GM21717 (cell line): ENCODE measurements around the gene FRAS1.
A peak's percentile ranks its signal among the peaks of the same experiment; 100 is the strongest.
"Not testable (repeated sequence)": the region's sequence is repeated elsewhere in the genome, so short reads cannot be mapped to it uniquely, and the experiment has no call there.

Source experiments
- ATAC-seq: cut with Tn5 transposase; IDR thresholded peaks from one replicate; pipeline ENCODE4 v1.9.1; 2021; ENCODE audit warnings: mild to moderate bottlenecking, moderate library complexity; ENCODE audit not compliant: unreplicated experiment

FRAS1 gene

GRCh38 chr4:78533854-78534253 is 476.7 kb downstream of the FRAS1 start:
- ATAC-seq, result no peak

GRCh38 chr4:78534286-78534955 is 477.3 kb downstream of the FRAS1 start:
- no peak for ATAC-seq

- ATAC-seq, result no peak
Measured at GRCh38 chr4:78542373-78542772, 485.2 kb downstream of the FRAS1 start.

- ATAC-seq, result no peak
Measured at GRCh38 chr4:78543424-78544125, 486.5 kb downstream of the FRAS1 start.

- no peak for ATAC-seq
Measured at GRCh38 chr4:78544678-78545077, 487.6 kb downstream of the FRAS1 start.

- no peak for ATAC-seq
Measured at GRCh38 chr4:78545275-78546246, 488.4 kb downstream of the FRAS1 start.

GRCh38 chr4:78547899-78548298 is 490.8 kb downstream of the FRAS1 start:
- not testable (repeated sequence) for ATAC-seq

- not testable (repeated sequence) for ATAC-seq
Measured at GRCh38 chr4:78548889-78549288, 491.8 kb downstream of the FRAS1 start.

- peak; percentile 55 for ATAC-seq
Measured at GRCh38 chr4:78551420-78552351, 494.6 kb downstream of the FRAS1 start, which contains the start of gene ANXA3. TSS of gene ANXA3 (plus strand) at chr4:78551770. CDS start at chr4:78554474, 2,704 bp downstream.

GRCh38 chr4:78552389-78553042 is 495.4 kb downstream of the FRAS1 start:
- ATAC-seq, result no peak

GRCh38 chr4:78553043-78553396 is 495.9 kb downstream of the FRAS1 start:
- ATAC-seq, result no peak

- ATAC-seq, result no peak
Measured at GRCh38 chr4:78553529-78554060, 496.5 kb downstream of the FRAS1 start.

GRCh38 chr4:78556665-78557064 is 499.5 kb downstream of the FRAS1 start:
- ATAC-seq, result no peak

- ATAC-seq, result no peak
Measured at GRCh38 chr4:78557841-78558240, 500.7 kb downstream of the FRAS1 start.

GRCh38 chr4:78558410-78558809 is 501.3 kb downstream of the FRAS1 start:
- no peak for ATAC-seq

- no peak for ATAC-seq
Measured at GRCh38 chr4:78560296-78560963, 503.3 kb downstream of the FRAS1 start.

- ATAC-seq, result no peak
Measured at GRCh38 chr4:78561677-78562076, 504.6 kb downstream of the FRAS1 start.

- ATAC-seq, result no peak
Measured at GRCh38 chr4:78562687-78563086, 505.6 kb downstream of the FRAS1 start.

GRCh38 chr4:78565971-78566372 is 508.8 kb downstream of the FRAS1 start:
- no peak for ATAC-seq
